GM12878 (cell line): Measurements from ENCODE around the gene ZFP91. TPM values are rescaled to one million over a fixed set of nuclear protein-coding genes. Genes with fewer than 3 reads are reported as not detected.
A peak's percentile ranks its signal among the peaks of the same experiment; 100 is the strongest.

ENCODE experiments used
- ATAC-seq: fragments of 200-7000 bp; cut with Tn5 transposase; 3 replicates; pipeline ENCODE4 v1.9.1; 2020; ENCODE audit warnings: mild to moderate bottlenecking, moderate library complexity
- BruUV-seq: library from RNA; stranded (reverse); fragments of 400-500 nt; replicated peaks from 2 replicates; lab custom pipeline; 2021; lab: Mats Ljungman, UMichigan
- CTCF ChIA-PET: fragments of 300-600 bp; sonication (Branson Sonifier 250); formaldehyde crosslinking; extraction: SDS; loops from one replicate; lab custom pipeline; 2021; ENCODE audit warnings: inconsistent platforms; lab: Yijun Ruan, JAX
- POLR2A ChIA-PET: fragments of 350-600 bp; formaldehyde crosslinking; extraction: SDS; loops from one replicate; lab custom pipeline; 2021; ENCODE audit warnings: inconsistent platforms; lab: Charles Lee
- RAD21 ChIA-PET: fragments of 300-600 bp; sonication (Branson Sonifier 250); formaldehyde crosslinking; loops from one replicate; lab custom pipeline; 2023; ENCODE audit warnings: antibody characterized with exemption; ENCODE audit not compliant: unreplicated experiment; lab: Charles Lee
- SMC1A ChIA-PET: fragments of 300-600 bp; sonication (Branson Sonifier 250); formaldehyde crosslinking; loops from one replicate; lab custom pipeline; 2023; ENCODE audit not compliant: unreplicated experiment, uncharacterized antibody; lab: Charles Lee
- DNase-seq: peaks from one replicate; pipeline ENCODE4 v3.0.0-alpha.2; 2011; ENCODE audit warnings: low read depth, low spot score
- FAIRE-seq: peaks from 3 replicates; lab custom pipeline; 2011; peaks lifted over from hg19 to GRCh38; lab: Jason Lieb, UNC
- H2AFZ ChIP-seq: 2 replicates; pipeline ENCODE4 v1.6.0; 2011; ENCODE audit warnings: low read depth, low read length, control low read depth; ENCODE audit not compliant: control insufficient read depth
- H3K27ac ChIP-seq: 2 replicates; pipeline ENCODE4 v1.5.1; 2011; ENCODE audit warnings: control low read depth; ENCODE audit not compliant: control insufficient read depth, insufficient read depth
- H3K27me3 ChIP-seq, 2 experiments: replicated peaks in 1 of 2; 2 replicates each; pipeline versions ENCODE4 v1.6.0 to v1.6.1; 2011; ENCODE audit warnings: low read length in 1 of 2; ENCODE audit not compliant: control insufficient read depth in 2 of 2, insufficient read depth in 2 of 2
- H3K36me3 ChIP-seq, 2 experiments: 2 replicates each; pipeline ENCODE4 v1.5.1; 2011; ENCODE audit warnings: low read length in 1 of 2; ENCODE audit not compliant: control insufficient read depth in 2 of 2, insufficient read depth in 2 of 2
- H3K4me1 ChIP-seq: 2 replicates; pipeline ENCODE4 v1.6.1; 2011; ENCODE audit warnings: mild to moderate bottlenecking, low read length, moderate library complexity, mixed read lengths; ENCODE audit not compliant: control insufficient read depth, insufficient read depth
- H3K4me2 ChIP-seq: 2 replicates; pipeline ENCODE4 v1.6.0; 2011; ENCODE audit warnings: control low read depth; ENCODE audit not compliant: control insufficient read depth, insufficient read depth
- H3K4me3 ChIP-seq: fragments of 200-600 bp; sonication (generic); 2 replicates; pipeline ENCODE4 v1.5.1; 2016
- H3K79me2 ChIP-seq: 2 replicates; pipeline ENCODE4 v1.6.0; 2011; ENCODE audit warnings: low read length; ENCODE audit not compliant: control insufficient read depth, insufficient read depth
- H3K9ac ChIP-seq: 2 replicates; pipeline ENCODE4 v1.8.0; 2011; ENCODE audit warnings: low read length, control low read depth, mixed read lengths; ENCODE audit not compliant: control insufficient read depth, insufficient read depth
- H3K9me3 ChIP-seq: replicated peaks from 3 replicates; pipeline ENCODE4 v1.5.1; 2011; ENCODE audit warnings: mild to moderate bottlenecking, low read length; ENCODE audit not compliant: control insufficient read depth, insufficient read depth
- H4K20me1 ChIP-seq: 2 replicates; pipeline ENCODE4 v1.6.0; 2011; ENCODE audit not compliant: control insufficient read depth, insufficient read depth
- BCL3 ChIP-seq: IDR thresholded peaks from 2 replicates; pipeline ENCODE4 v1.6.1; 2011; ENCODE audit warnings: borderline replicate concordance, low read depth, mild to moderate bottlenecking, moderate library complexity, low read length; ENCODE audit not compliant: insufficient read depth, poor library complexity, severe bottlenecking
- BRCA1 ChIP-seq: IDR thresholded peaks from 2 replicates; pipeline ENCODE4 v1.6.1; 2011; ENCODE audit warnings: low read depth, low read length, improper control_type of control experiment
- CBX5 ChIP-seq: sonication (generic); IDR thresholded peaks from 2 replicates; pipeline ENCODE4 v1.6.1; 2016; ENCODE audit warnings: low read depth, moderate library complexity, mild to moderate bottlenecking, inconsistent platforms
- CHD4 ChIP-seq: fragments of 200-600 bp; sonication (generic); IDR thresholded peaks from 2 replicates; pipeline ENCODE4 v1.6.1; 2016; ENCODE audit warnings: mild to moderate bottlenecking
- CTCF ChIP-seq, 3 experiments: IDR thresholded peaks in 2 of 3; conservative IDR thresholded peaks in 1 of 3; 2 replicates each; pipeline ENCODE4 v1.5.1; 2011; ENCODE audit warnings: low read depth in 3 of 3, low read length in 3 of 3, mild to moderate bottlenecking in 3 of 3, control low read depth in 2 of 3, moderate library complexity in 2 of 3, inconsistent platforms in 1 of 3, mixed read lengths in 1 of 3; ENCODE audit not compliant: control insufficient read depth in 2 of 3, insufficient read depth in 1 of 3; ENCODE audit errors: extremely low read depth in 1 of 3
- HDAC6 ChIP-seq: fragments of 200-600 bp; sonication (generic); IDR thresholded peaks from one replicate; pipeline ENCODE4 v1.8.0; 2017; ENCODE audit warnings: antibody characterized with exemption; ENCODE audit not compliant: unreplicated experiment
- IKZF2 ChIP-seq, 2 experiments: fragments of 450-650 bp; IDR thresholded peaks; 2 replicates each; pipeline ENCODE4 v1.6.1; 2017; ENCODE audit warnings: mild to moderate bottlenecking in 2 of 2, moderate library complexity in 2 of 2
- KAT2A ChIP-seq: conservative IDR thresholded peaks from 2 replicates; pipeline ENCODE4 v1.6.1; 2011; ENCODE audit warnings: low read depth, low read length; ENCODE audit not compliant: control insufficient read depth
- RAD21 ChIP-seq: IDR thresholded peaks from 2 replicates; pipeline ENCODE4 v1.6.1; 2011; ENCODE audit warnings: mild to moderate bottlenecking, low read depth, low read length, moderate library complexity; ENCODE audit not compliant: insufficient read depth
- YY1 ChIP-seq: IDR thresholded peaks from 2 replicates; pipeline ENCODE4 v1.6.1; 2011; ENCODE audit warnings: low read depth, mild to moderate bottlenecking, low read length
- WGBS: methylation state at CpG from one replicate; pipeline ENCODE4 v1.1.6; 2016; ENCODE audit warnings: low lambda C conversion rate; ENCODE audit not compliant: insufficient replicate concordance, insufficient coverage; ENCODE audit errors: missing lambda C conversion rate; 5-methylcytosine and 5-hydroxymethylcytosine counted together
- in situ Hi-C: fragments of 300-500 bp; cut with MboI; formaldehyde crosslinking; loops from 9 replicates; pipeline ENCODE4 v1.14.3; 2018; ENCODE audit warnings: mixed read lengths
- intact Hi-C: fragments of 100-400 bp; cut with micrococcal nuclease; formaldehyde crosslinking; loops from one replicate; pipeline ENCODE4 v1.14.2; 2022; ENCODE audit not compliant: unreplicated experiment
- polyA plus RNA-seq, 11 experiments: library from polyadenylated mRNA; depleted of rRNA in 4 of 11; unstranded in 6 of 11; stranded (reverse) in 5 of 11; fragments of >200 nt; fragmentation: Nextera tagmentation in 4 of 11; fragmentation: Illumina TruSeq in 1 of 11; extraction: Ambion mirVana in 4 of 11; extraction: Trizol in 1 of 11; gene quantifications; 1 replicate in 1 of 11; 2 replicates in 10 of 11; pipeline versions ENCODE4 v1.2.1 to v1.2.3, GENCODE V29; 2011 to 2016; ENCODE audit warnings: inconsistent platforms in 2 of 11, missing spikeins in 2 of 11, low read depth in 1 of 11
- total RNA-seq, 4 experiments: library from RNA; depleted of rRNA in 3 of 4; stranded (reverse); fragments of >200 nt in 3 of 4; fragmentation: Illumina TruSeq in 1 of 4; extraction: Trizol in 1 of 4; gene quantifications; 2 replicates each; pipeline versions ENCODE4 v1.2.1 to v1.2.3, GENCODE V29; 2013 to 2021

ZFP91 gene
- total and polyA plus RNA-seq, 10 of the 15 experiments (the other 5 are each of a cell fraction or from before 2014, with no cell fraction given), result 12.9 to 54.1 (median 31.7) TPM

GRCh38 chr11:58617976-58618557 is 39.2 kb downstream of the ZFP91 start:
- no TSS peak for BruUV-seq
- no peaks in the 10 kb centered on the region for H3K9me3 ChIP-seq
- H3K79me2 ChIP-seq, result no peaks in the 10 kb centered on the region; the same call in 1 of the 2 replicates
- H3K27ac ChIP-seq, result no peak overlapping the region
- peaks cover 14 to 42% of the 10 kb centered on the region in 2 experiments for H3K36me3 ChIP-seq
- H3K4me3 ChIP-seq, result no peak overlapping the region
- ATAC-seq (peak; percentile 78), FAIRE-seq (no peak), DNase-seq (no peak)
- no peaks in the 10 kb centered on the region for H4K20me1 ChIP-seq
- intact Hi-C loops, result no loop called here
- WGBS, result 100% methylated on average over 4 of the region's 4 CpGs
- H3K9ac ChIP-seq, result no peak overlapping the region
- H2AFZ ChIP-seq, result no peak overlapping the region
- ChIA-PET RAD21 (interaction anchor here (0.6 to 1.0 kb wide), 2 partner anchors 50 to 788 kb away, joined by 3 to 4 read pairs; no protein-coding TSS in a partner anchor), CTCF (interaction anchor here (1.6 to 4.1 kb wide), 3 partner anchors 10 to 41 kb away, joined by 6 to 34 read pairs (median 10); no protein-coding TSS in a partner anchor), POLR2A (interaction anchor here (0.7 kb wide), 1 partner anchor 16 kb away, joined by 3 read pairs; no protein-coding TSS in a partner anchor), SMC1A (interaction anchor here (0.7 to 2.7 kb wide), 7 partner anchors 12 to 106 kb away, joined by 3 to 12 read pairs (median 8); no protein-coding TSS in a partner anchor)
- H3K27me3 ChIP-seq, result no peaks in the 10 kb centered on the region
- TF ChIP-seq YY1 (no peak), BCL3 (no peak), HDAC6 (no peak), BRCA1 (no peak), CTCF (IDR thresholded peaks at IDR 0.05 in 2 of 3, conservative IDR thresholded peaks at IDR 0.05 in 1 of 3; ENCODE audit: control insufficient read depth in 2 of 3, extremely low read depth in 1 of 3, insufficient read depth in 1 of 3, low read depth in 3 of 3, low read length in 3 of 3) (peak; percentile 27 to 38 (median 35); a peak in 5 of 6 replicates), KAT2A (no peak), CBX5 (no peak), IKZF2 (IDR thresholded peaks at IDR 0.05) (no peak), CHD4 (no peak), RAD21 (peak; percentile 54)
- in situ Hi-C loops, result no loop called here
- no peak overlapping the region for H3K4me2 ChIP-seq
- no peaks in the 10 kb centered on the region for H3K4me1 ChIP-seq
